HepG2 (cell line): ENCODE measurements around the gene LAPTM4A. TPM values are rescaled to one million over a fixed set of nuclear protein-coding genes. Genes with fewer than 3 reads are reported as not detected.
A peak's percentile ranks its signal among the peaks of the same experiment; 100 is the strongest.

Experiments
- ARID5B ChIP-seq: IDR thresholded peaks from 2 replicates; pipeline ENCODE4 v1.4.0; 2020; ENCODE audit warnings: mild to moderate bottlenecking, missing genetic modification reagents
- ARNTL ChIP-seq: sonication (generic); formaldehyde crosslinking; IDR thresholded peaks from 2 replicates; pipeline ENCODE4 v1.4.0; 2020; ENCODE audit warnings: mild to moderate bottlenecking, missing genetic modification reagents
- FOXA3 ChIP-seq: IDR thresholded peaks from 2 replicates; pipeline ENCODE4 v1.6.1; 2016; ENCODE audit warnings: missing genetic modification reagents, missing compliant biosample characterization
- FOXJ3 ChIP-seq: sonication (generic); formaldehyde crosslinking; IDR thresholded peaks from 2 replicates; pipeline ENCODE4 v1.4.0; 2020; ENCODE audit warnings: missing genetic modification reagents, mild to moderate bottlenecking, borderline replicate concordance
- GATAD1 ChIP-seq: IDR thresholded peaks from 2 replicates; pipeline ENCODE4 v1.6.1; 2016; ENCODE audit warnings: missing genetic modification reagents, missing compliant biosample characterization
- HMGXB3 ChIP-seq: sonication (generic); formaldehyde crosslinking; IDR thresholded peaks from 2 replicates; pipeline ENCODE4 v1.4.0; 2020; ENCODE audit warnings: missing genetic modification reagents, borderline replicate concordance
- HOXD1 ChIP-seq: sonication (generic); formaldehyde crosslinking; IDR thresholded peaks from 2 replicates; pipeline ENCODE4 v1.5.0; 2020; ENCODE audit warnings: missing genetic modification reagents
- KAT8 ChIP-seq: IDR thresholded peaks from 2 replicates; pipeline ENCODE4 v1.6.1; 2016; ENCODE audit warnings: missing genetic modification reagents, missing compliant biosample characterization
- MED1 ChIP-seq: sonication (generic); formaldehyde crosslinking; IDR thresholded peaks from 2 replicates; pipeline ENCODE4 v1.4.0; 2020; ENCODE audit warnings: missing genetic modification reagents
- MYC ChIP-seq: sonication (generic); formaldehyde crosslinking; IDR thresholded peaks from 2 replicates; pipeline ENCODE4 v1.9.0; 2021; ENCODE audit warnings: missing genetic modification reagents, borderline replicate concordance
- MYPOP ChIP-seq: sonication (generic); formaldehyde crosslinking; IDR thresholded peaks from 2 replicates; pipeline ENCODE4 v1.8.1; 2023; ENCODE audit warnings: mild to moderate bottlenecking, moderate library complexity, missing genetic modification reagents
- PRMT3 ChIP-seq: sonication (generic); formaldehyde crosslinking; IDR thresholded peaks from 2 replicates; pipeline ENCODE4 v1.8.1; 2022; ENCODE audit warnings: low read depth, mild to moderate bottlenecking, moderate library complexity, missing genetic modification reagents, borderline replicate concordance
- RXRB ChIP-seq: IDR thresholded peaks from 2 replicates; pipeline ENCODE4 v1.6.1; 2016; ENCODE audit warnings: borderline replicate concordance, missing genetic modification reagents, missing compliant biosample characterization
- SIN3A ChIP-seq: IDR thresholded peaks from 2 replicates; pipeline ENCODE4 v1.6.1; 2011; ENCODE audit warnings: low read depth, mild to moderate bottlenecking, control low read depth, low read length, borderline replicate concordance
- ZNF121 ChIP-seq: sonication (generic); formaldehyde crosslinking; IDR thresholded peaks from 2 replicates; pipeline ENCODE4 v1.5.0; 2020; ENCODE audit warnings: mild to moderate bottlenecking, missing genetic modification reagents
- ZNF850 ChIP-seq: sonication (generic); formaldehyde crosslinking; conservative IDR thresholded peaks from 2 replicates; pipeline ENCODE4 v1.9.0; 2021; ENCODE audit warnings: mild to moderate bottlenecking, missing genetic modification reagents
- polyA plus RNA-seq, 8 experiments: library from polyadenylated mRNA; depleted of rRNA in 3 of 8; stranded (reverse) in 7 of 8; unstranded in 1 of 8; fragments of >200 nt; fragmentation: Illumina TruSeq in 4 of 8; extraction: Trizol in 4 of 8; gene quantifications; 2 replicates each; pipeline versions ENCODE4 v1.2.1 to v1.2.3, GENCODE V29; 2011 to 2016; ENCODE audit warnings: low read depth in 4 of 8, missing spikeins in 1 of 8, mixed read lengths in 1 of 8; ENCODE audit not compliant: insufficient read depth in 1 of 8
- total RNA-seq, 5 experiments: library from RNA; depleted of rRNA; stranded (reverse); fragments of >200 nt; fragmentation: Illumina TruSeq; extraction: Trizol; gene quantifications; 2 replicates each; pipeline ENCODE4 v1.2.3, GENCODE V29; 2016; ENCODE audit warnings: low read depth in 1 of 5

LAPTM4A gene
- total and polyA plus RNA-seq, 2 of the 13 experiments (the other 11 are each of a cell fraction or from before 2014, with no cell fraction given): 116 to 558 TPM

GRCh38 chr2:20071397-20072383 is 20.3 kb upstream of the LAPTM4A start (continued):
- TF ChIP-seq SIN3A (peak; percentile 35; the same call in 1 of the 2 replicates), HMGXB3 (CRISPR knock-in tag) (no peak), ZNF850 (CRISPR knock-in tag) (no peak), FOXA3 (CRISPR knock-in tag) (peak; percentile 52; the same call in 1 of the 2 replicates), HOXD1 (CRISPR knock-in tag) (no peak), MYPOP (CRISPR knock-in tag) (0 out of 2 replicates have a peak, but pooled peaks have one; percentile 50), ARID5B (CRISPR knock-in tag) (peak; percentile 85), RXRB (CRISPR knock-in tag) (peak; percentile 50; the same call in 1 of the 2 replicates), ARNTL (CRISPR knock-in tag) (0 out of 2 replicates have a peak, but pooled peaks have one; percentile 56), KAT8 (CRISPR knock-in tag) (peak; percentile 66; the same call in 1 of the 2 replicates), PRMT3 (no peak), MYC (CRISPR knock-in tag) (peak; percentile 41; the same call in 1 of the 2 replicates), ZNF121 (CRISPR knock-in tag) (peak; percentile 47; the same call in 1 of the 2 replicates), GATAD1 (CRISPR knock-in tag) (0 out of 2 replicates have a peak, but pooled peaks have one; percentile 6), FOXJ3 (peak; percentile 32; the same call in 1 of the 2 replicates), MED1 (CRISPR knock-in tag) (peak; percentile 60; the same call in 1 of the 2 replicates)
